ENCODE measurements around the gene IMPACT. TPM values are rescaled to one million over a fixed set of nuclear protein-coding genes. Genes with fewer than 3 reads are reported as not detected.
A peak's percentile ranks its signal among the peaks of the same experiment; 100 is the strongest.

The IMPACT gene
- total RNA-seq, 1 donor from 2014 or later, result 60.6 TPM

- no peaks in the 10 kb centered on the region for H3K27me3 Mint-ChIP-seq (ENCODE audit: low read depth)
- DNase-seq (ENCODE audit: low spot score), result no peak
Observed at GRCh38 chr18:24388957-24389356, 37.5 kb upstream of the IMPACT start.

GRCh38 chr18:24395049-24395795 is 31.2 kb upstream of the IMPACT start:
- no peak for TF ChIP-seq CTCF (IDR thresholded peaks at IDR 0.05)
- no peak overlapping the region for H3K4me3 Mint-ChIP-seq (ENCODE audit: unreplicated experiment)
- H3K27me3 Mint-ChIP-seq (ENCODE audit: low read depth), result no peaks in the 10 kb centered on the region
- H3K27ac Mint-ChIP-seq (ENCODE audit: unreplicated experiment), result peak overlapping the region; percentile 49
- no peaks in the 10 kb centered on the region for H3K9me3 Mint-ChIP-seq (ENCODE audit: low read depth)
- peaks cover 24% of the 10 kb centered on the region for H3K4me1 Mint-ChIP-seq (ENCODE audit: low read depth)
- DNase-seq (ENCODE audit: low spot score), result no peak
- no peaks in the 10 kb centered on the region for H3K36me3 Mint-ChIP-seq (ENCODE audit: low read depth)

More at GRCh38 chr18:24388957-24389356, 37.5 kb upstream of the IMPACT start:
- Mint-ChIP-seq H3K9me3 (ENCODE audit: low read depth) (no peaks in the 10 kb centered on the region), H3K27ac (ENCODE audit: unreplicated experiment) (no peak overlapping the region), H3K36me3 (ENCODE audit: low read depth) (no peaks in the 10 kb centered on the region), H3K4me1 (ENCODE audit: low read depth) (peaks cover 13% of the 10 kb centered on the region), H3K4me3 (ENCODE audit: unreplicated experiment) (no peak overlapping the region)
- TF ChIP-seq CTCF (IDR thresholded peaks at IDR 0.05), result no peak

GRCh38 chr18:24396082-24396633 is 30.3 kb upstream of the IMPACT start:
- Mint-ChIP-seq H3K36me3 (ENCODE audit: low read depth) (no peaks in the 10 kb centered on the region), H3K4me1 (ENCODE audit: low read depth) (peaks cover 24% of the 10 kb centered on the region), H3K4me3 (ENCODE audit: unreplicated experiment) (no peak overlapping the region), H3K9me3 (ENCODE audit: low read depth) (no peaks in the 10 kb centered on the region), H3K27me3 (ENCODE audit: low read depth) (no peaks in the 10 kb centered on the region), H3K27ac (ENCODE audit: unreplicated experiment) (no peak overlapping the region)
- TF ChIP-seq CTCF (IDR thresholded peaks at IDR 0.05), result no peak
- DNase-seq (ENCODE audit: low spot score), result no peak

- H3K9me3 Mint-ChIP-seq (ENCODE audit: low read depth), result no peaks in the 10 kb centered on the region
- no peak for DNase-seq (ENCODE audit: low spot score)
- H3K36me3 Mint-ChIP-seq (ENCODE audit: low read depth), result no peaks in the 10 kb centered on the region
- H3K27ac Mint-ChIP-seq (ENCODE audit: unreplicated experiment), result peak overlapping the region; percentile 85
- H3K27me3 Mint-ChIP-seq (ENCODE audit: low read depth), result no peaks in the 10 kb centered on the region
- no peak for TF ChIP-seq CTCF (IDR thresholded peaks at IDR 0.05)
- H3K4me3 Mint-ChIP-seq (ENCODE audit: unreplicated experiment), result peak overlapping the region; percentile 78
- H3K4me1 Mint-ChIP-seq (ENCODE audit: low read depth), result peaks cover 24% of the 10 kb centered on the region
Observed at GRCh38 chr18:24397131-24397693, 29.3 kb upstream of the IMPACT start.

- peaks cover 24% of the 10 kb centered on the region for H3K4me1 Mint-ChIP-seq (ENCODE audit: low read depth)
- TF ChIP-seq CTCF (IDR thresholded peaks at IDR 0.05), result peak; percentile 23
- H3K4me3 Mint-ChIP-seq (ENCODE audit: unreplicated experiment), result peak within 1 kb of the TSS; percentile 78
- peak; percentile 95 for DNase-seq (ENCODE audit: low spot score)
- H3K27me3 Mint-ChIP-seq (ENCODE audit: low read depth), result no peaks in the 10 kb centered on the region
- no peaks in the 10 kb centered on the region for H3K36me3 Mint-ChIP-seq (ENCODE audit: low read depth)
- peak within 1 kb of the TSS; percentile 85 for H3K27ac Mint-ChIP-seq (ENCODE audit: unreplicated experiment)
- H3K9me3 Mint-ChIP-seq (ENCODE audit: low read depth), result no peaks in the 10 kb centered on the region
Observed at GRCh38 chr18:24397694-24398368, 28.6 kb upstream of the IMPACT start, which contains the start of gene OSBPL1A. OSBPL1A (minus strand) TSS chr18:24397824; CDS start chr18:24377533, 20,291 bp downstream.
